ENCODE results near the gene ENPP1. TPM values are rescaled to one million over a fixed set of nuclear protein-coding genes. Genes with fewer than 3 reads are reported as not detected.

ENPP1 gene
- total and polyA plus RNA-seq, 11 donors = 0.60 to 4.2 (median 1.6) TPM

DNA sequence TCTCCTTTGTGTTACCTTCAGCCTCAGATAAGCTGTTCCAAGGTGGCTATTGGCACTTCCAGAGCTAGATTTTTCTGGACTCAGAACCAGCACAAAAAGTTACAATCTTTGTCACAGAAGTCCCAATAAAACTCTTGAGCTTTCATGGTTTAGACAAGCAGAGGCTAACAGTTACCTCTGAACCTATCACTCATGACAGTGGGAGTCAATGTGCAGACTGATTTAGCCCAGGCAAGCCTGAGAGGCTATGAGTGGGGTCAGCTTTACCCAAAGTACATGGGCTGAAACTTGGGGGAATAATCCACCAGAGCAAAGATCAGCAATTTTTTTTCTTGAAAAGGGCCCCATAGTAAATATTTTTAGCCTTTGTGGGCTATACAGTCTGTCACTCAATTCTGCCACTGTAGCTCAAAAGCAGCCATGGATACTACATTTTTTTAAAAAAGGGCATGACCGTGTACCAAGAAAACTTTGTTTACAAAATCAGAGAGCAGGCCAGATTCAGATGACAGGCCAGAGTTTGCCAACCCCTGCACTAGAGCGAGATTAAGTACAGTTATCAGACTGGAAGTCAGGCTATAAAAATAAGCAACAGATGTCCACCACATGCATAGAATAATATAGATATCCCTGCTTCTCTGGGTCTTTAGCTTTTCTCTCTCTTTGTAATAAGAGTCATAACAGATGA lies 123.4 kb downstream of the ENPP1 start:
- DNase-seq = no peak
- peaks cover 0 to 6% (median 0%) of the 10 kb centered on the region in 12 donors for H3K4me1 ChIP-seq
- intact Hi-C loops (cut with DNase I) = no loop called here
- no peaks in the 10 kb centered on the region for H3K27me3 ChIP-seq
- no peak for ATAC-seq
- H3K27ac ChIP-seq = no peak overlapping the region
- H3K4me3 ChIP-seq = no peak overlapping the region
- H3K9me3 ChIP-seq = no peaks in the 10 kb centered on the region
- 38 to 49% (median 42%) methylated on average over 2 of the region's 2 CpGs for WGBS, 4 donors
- no peak for TF ChIP-seq POLR2A (IDR thresholded peaks at IDR 0.05)
- TF ChIP-seq, protein P1, sequence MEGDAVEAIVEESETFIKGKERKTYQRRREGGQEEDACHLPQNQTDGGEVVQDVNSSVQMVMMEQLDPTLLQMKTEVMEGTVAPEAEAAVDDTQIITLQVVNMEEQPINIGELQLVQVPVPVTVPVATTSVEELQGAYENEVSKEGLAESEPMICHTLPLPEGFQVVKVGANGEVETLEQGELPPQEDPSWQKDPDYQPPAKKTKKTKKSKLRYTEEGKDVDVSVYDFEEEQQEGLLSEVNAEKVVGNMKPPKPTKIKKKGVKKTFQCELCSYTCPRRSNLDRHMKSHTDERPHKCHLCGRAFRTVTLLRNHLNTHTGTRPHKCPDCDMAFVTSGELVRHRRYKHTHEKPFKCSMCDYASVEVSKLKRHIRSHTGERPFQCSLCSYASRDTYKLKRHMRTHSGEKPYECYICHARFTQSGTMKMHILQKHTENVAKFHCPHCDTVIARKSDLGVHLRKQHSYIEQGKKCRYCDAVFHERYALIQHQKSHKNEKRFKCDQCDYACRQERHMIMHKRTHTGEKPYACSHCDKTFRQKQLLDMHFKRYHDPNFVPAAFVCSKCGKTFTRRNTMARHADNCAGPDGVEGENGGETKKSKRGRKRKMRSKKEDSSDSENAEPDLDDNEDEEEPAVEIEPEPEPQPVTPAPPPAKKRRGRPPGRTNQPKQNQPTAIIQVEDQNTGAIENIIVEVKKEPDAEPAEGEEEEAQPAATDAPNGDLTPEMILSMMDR (IDR thresholded peaks at IDR 0.05) = no peak
- H3K36me3 ChIP-seq = no peaks in the 10 kb centered on the region

DNA sequence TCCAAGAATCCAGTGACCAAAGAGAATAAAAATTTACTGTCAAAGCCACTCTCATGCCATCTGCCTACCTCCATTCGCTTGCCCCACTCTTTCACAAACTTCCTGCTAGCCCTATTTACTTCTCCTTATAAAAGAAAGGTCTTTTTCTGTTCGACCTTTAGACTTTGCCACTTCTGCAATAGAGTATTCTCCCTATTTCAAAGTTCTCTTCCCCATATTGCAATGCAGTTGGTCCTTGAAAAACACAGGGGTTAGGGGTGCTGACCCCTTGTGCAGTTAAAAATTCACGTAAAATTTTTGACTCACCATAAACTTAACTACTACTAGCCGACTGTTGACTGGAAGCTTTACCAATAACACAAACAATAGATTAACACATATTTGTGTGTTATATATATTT lies 128.3 kb downstream of the ENPP1 start:
- H3K9me3 ChIP-seq = no peaks in the 10 kb centered on the region
- peaks cover 0 to 23% (median 0%) of the 10 kb centered on the region in 12 donors for H3K4me1 ChIP-seq
- H3K36me3 ChIP-seq = no peaks in the 10 kb centered on the region
- WGBS, 4 donors = 91 to 93% (median 92%) methylated on average over 4 of the region's 4 CpGs
- no peak overlapping the region for H3K4me3 ChIP-seq
- no peak overlapping the region for H3K27ac ChIP-seq
- no peak for DNase-seq
- no peaks in the 10 kb centered on the region for H3K27me3 ChIP-seq
- no peak for TF ChIP-seq POLR2A (IDR thresholded peaks at IDR 0.05)
- TF ChIP-seq, protein P1 (IDR thresholded peaks at IDR 0.05) = no peak
- ATAC-seq = no peak
- intact Hi-C loops (cut with DNase I) = no loop called here

DNA sequence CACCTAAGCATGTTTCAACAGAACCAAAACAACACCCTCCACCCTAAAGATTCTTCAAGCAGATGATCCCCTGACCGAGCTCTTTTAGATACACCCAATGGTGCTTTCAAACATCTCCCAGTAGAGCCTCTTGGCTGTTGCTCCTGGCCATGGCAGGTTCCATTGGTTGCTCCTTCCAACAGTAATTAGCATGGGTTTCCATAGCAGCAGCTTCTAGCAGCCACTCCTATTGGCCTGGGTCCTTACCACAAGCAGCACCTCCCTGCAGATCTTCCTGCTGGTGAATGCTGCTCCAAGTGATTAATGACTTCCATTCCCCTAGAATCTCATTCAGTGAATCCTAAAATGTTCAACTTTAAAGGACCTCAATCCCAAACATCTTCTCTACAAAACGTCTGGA lies 129.4 kb downstream of the ENPP1 start:
- no peaks in the 10 kb centered on the region for H3K27me3 ChIP-seq
- no peak for TF ChIP-seq POLR2A (IDR thresholded peaks at IDR 0.05)
- TF ChIP-seq, protein P1 (IDR thresholded peaks at IDR 0.05) = no peak
- DNase-seq = peak in 3 of 5 donors; percentile 24 to 33 (median 26)
- no peaks in the 10 kb centered on the region for H3K36me3 ChIP-seq
- intact Hi-C loops (cut with DNase I) = no loop called here
- peak overlapping the region in 5 of 12 donors; percentile 15 to 64 (median 16) for H3K27ac ChIP-seq
- WGBS, 4 donors = 61 to 78% (median 68%) methylated on average over 2 of the region's 2 CpGs
- H3K4me1 ChIP-seq = peaks cover 0 to 23% (median 0%) of the 10 kb centered on the region in 12 donors
- ATAC-seq = peak; percentile 46 to 77 (median 60)
- no peak overlapping the region for H3K4me3 ChIP-seq
- H3K9me3 ChIP-seq = no peaks in the 10 kb centered on the region

DNA sequence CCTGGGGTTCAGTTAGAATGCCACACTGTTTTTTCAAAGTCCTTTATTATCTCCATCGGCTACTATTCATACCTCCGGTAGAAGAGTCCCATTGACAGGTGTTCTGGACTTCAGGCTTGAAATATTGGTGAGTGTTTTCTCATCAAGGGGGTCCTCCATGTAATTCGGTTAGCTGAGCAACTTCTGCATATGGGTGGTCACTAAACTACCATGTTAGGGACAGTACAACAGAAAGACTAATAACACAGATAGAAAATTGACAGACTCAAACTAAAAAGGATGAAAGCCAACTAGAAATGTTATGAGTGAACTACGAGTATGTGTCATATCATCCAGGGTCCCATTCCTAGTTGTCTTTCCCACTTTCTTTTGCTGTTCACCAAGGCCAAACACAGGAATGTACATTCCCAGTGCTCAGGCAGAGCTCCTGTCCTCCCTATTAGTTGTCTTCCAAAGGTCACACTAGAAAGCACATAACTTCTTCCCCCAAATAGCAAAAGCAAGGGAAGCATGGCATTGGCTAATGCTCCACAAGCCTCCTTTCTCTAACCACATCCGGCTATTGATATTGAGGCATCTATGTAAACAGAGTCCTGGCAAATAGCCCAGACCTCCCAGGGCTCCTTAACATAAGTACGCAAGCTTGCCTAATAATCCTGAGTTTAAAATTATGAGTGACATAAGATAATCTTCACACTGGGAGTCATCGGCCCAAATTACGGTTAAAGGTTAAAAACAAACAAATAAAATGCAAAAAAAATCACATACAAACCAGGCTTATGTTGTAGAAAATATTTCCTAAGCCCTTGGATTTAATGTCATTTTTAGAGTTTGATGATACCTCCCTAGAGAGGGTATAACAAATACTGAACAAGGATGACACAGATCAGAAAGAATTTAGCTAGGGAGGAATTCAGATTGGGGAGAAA lies 130.1 kb downstream of the ENPP1 start:
- intact Hi-C loops (cut with DNase I) = no loop called here
- peak overlapping the region in 7 of 12 donors; percentile 2 to 64 (median 16) for H3K27ac ChIP-seq
- H3K36me3 ChIP-seq = no peaks in the 10 kb centered on the region
- DNase-seq = peak in 2 of 5 donors; percentile 35 to 37
- 70 to 79% (median 72%) methylated on average over 8 of the region's 8 CpGs for WGBS, 4 donors
- peak in 2 of 4 donors; percentile 41 to 55 for ATAC-seq
- H3K27me3 ChIP-seq = no peaks in the 10 kb centered on the region
- H3K4me1 ChIP-seq = peaks cover 0 to 23% (median 0%) of the 10 kb centered on the region in 12 donors
- TF ChIP-seq, protein P1 (IDR thresholded peaks at IDR 0.05) = no peak
- no peak for TF ChIP-seq POLR2A (IDR thresholded peaks at IDR 0.05)
- no peaks in the 10 kb centered on the region for H3K9me3 ChIP-seq
- H3K4me3 ChIP-seq = no peak overlapping the region

Data from heart left ventricle (tissue), 16 donors.